RKO (cell line): ENCODE measurements around the gene FBXO36.

Source experiments
- DNase-seq: peaks from one replicate; pipeline ENCODE4 v3.0.0-alpha.2; 2016; ENCODE audit warnings: low spot score

FBXO36 gene

DNA sequence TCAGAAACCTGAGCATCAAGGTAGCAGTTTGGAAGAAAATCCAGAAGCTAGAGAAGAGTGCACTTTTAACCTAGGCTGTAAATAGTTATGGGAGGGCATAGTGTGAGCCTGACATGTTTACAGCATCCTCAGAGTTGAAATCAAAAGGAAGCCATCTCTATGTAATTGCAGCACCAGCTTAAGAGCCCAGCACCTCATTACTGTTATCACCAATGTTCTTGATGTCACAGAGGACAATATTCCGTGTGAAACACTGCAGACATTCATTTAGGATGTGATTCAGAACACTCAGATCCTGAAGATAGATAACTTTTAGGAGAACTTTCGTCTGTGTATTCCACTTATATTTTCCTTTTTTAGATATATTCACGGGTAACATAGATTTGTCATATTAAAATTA is 48.1 kb downstream of the FBXO36 start:
- DNase-seq = no peak

DNA sequence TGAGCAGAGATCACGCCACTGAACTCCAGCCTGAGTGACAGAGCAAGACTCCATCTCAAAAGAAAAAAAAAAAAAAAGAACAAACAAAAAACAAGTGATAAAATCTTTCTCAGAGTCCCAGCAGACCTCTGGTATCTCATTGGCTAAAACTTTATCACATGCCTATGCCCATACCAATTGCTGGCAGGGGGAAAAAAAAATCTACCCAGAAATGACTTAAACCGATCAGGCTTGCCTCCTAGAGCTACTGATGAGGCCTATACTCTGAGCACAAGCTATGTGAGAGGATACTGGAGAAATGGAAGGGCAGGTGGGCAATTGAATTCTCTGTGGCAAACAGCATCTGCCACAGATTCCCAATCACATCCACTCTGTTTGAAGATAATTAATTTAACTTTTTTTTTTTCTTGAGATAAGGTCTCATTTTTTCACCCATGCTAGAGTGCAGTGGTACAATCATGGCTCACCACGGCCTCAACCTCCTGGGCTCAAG is 49.0 kb downstream of the FBXO36 start:
- no peak for DNase-seq

DNA sequence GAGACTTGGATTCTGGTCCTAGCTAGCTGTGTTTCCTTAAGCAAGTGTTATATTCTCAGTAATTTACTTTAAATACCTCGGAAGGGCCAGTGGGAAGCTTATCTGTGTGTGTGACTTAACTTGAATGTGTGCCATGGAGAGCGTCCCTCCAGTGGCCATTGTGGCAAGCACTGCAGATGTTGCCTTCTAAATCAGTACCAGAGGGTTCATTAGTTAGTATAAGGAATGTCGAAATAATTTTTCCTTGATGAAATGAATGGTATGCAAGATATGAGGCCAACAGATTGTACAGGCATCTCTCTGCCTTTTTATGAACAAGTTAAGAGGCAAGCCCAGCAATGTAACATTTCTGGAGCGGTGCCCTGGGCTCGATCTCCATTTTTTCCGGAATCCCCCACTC is 52.0 kb downstream of the FBXO36 start:
- peak; percentile 16 for DNase-seq

DNA sequence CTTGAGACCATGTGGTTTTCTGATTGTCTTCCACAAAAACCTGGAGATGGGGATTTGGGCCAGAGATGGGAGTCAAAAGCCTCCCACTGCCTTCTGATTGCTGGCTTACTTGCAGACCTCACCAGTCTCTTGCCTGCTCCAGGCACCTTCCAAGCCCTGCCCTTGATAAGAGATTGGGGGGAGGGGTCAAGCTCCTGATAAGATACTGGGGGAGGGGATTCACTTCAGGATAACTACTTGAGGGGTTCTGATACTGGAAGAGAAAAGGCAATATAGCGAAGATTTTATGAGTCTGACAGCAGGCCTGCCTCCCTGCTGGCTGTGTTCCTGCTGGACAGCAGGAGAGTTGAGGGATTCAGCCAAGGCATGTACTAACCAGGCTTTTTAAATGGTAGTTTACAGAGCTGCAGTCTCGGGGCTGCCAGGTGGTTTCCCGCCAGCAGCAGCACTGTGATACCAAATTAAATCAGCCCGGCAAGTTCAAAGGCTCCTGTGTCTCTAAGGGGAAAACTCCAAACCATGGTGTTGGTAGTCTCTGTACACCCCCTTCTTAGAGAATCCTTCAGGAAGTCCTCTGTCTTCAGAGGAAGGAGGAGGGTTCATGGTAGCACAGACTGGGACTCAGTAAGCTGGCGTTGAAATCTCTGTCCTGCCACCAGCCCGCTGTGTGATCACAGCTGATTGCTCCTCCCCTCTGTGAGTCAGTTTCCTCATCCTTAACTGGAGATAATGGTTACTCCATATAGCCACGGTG is 58.3 kb downstream of the FBXO36 start:
- peak; percentile 8 for DNase-seq

DNA sequence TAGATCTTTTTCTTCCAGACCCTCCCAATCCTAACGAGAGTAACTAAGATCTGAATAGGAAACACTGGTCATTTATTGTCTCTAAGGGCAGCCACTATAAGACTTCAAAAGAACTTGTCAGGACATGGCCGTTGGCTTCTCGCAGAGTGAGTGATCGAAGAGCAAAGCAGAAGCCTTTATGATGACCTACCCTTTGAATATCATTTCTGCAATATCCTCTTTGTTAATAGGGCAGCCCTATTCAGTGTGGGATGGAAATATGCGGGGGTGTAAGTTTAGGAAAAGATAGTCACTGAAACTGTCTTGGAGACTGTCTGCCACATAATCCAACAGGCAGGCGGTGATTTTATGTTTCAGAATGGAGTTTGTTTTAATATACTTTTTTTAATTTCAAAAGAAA is 70.9 kb downstream of the FBXO36 start:
- DNase-seq = no peak

DNA sequence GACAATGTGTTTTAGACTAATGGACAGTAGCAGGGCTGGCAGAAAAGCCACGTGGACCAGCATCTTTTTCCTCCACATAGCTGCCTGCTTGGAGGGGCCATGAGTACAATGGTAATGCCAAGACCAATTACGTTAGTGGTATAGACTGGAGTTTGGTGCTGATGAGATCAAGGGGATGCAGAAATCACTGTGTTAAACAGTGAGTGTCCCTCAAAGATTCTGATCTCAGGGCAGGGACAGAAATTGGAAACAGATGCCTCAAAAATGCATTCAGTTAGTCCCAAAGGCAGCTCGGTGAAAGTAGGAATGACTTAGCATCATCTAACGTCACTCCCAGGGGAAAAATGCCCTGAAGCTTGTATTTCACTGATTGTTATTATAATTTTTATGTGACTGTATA is 74.0 kb downstream of the FBXO36 start:
- DNase-seq = no peak

DNA sequence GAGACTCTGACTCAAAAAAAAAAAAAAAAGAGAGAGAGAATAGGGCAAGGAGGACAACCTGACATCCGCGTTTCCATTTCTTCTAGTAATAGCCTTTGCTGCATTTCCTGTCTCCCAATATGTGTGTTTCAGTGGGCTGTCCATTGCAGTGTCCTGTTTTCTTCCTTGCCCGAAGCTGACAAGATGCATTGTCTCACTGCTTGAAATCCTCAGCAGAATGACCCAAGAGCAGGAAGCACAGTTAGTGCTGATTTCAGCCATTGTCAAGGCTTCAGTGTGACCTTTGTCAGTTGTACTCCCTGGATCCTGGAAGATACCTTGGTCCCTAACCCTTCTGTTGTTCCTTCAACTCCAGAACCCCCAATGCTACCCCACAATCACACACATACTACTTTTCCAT is 75.3 kb downstream of the FBXO36 start:
- DNase-seq = no peak

DNA sequence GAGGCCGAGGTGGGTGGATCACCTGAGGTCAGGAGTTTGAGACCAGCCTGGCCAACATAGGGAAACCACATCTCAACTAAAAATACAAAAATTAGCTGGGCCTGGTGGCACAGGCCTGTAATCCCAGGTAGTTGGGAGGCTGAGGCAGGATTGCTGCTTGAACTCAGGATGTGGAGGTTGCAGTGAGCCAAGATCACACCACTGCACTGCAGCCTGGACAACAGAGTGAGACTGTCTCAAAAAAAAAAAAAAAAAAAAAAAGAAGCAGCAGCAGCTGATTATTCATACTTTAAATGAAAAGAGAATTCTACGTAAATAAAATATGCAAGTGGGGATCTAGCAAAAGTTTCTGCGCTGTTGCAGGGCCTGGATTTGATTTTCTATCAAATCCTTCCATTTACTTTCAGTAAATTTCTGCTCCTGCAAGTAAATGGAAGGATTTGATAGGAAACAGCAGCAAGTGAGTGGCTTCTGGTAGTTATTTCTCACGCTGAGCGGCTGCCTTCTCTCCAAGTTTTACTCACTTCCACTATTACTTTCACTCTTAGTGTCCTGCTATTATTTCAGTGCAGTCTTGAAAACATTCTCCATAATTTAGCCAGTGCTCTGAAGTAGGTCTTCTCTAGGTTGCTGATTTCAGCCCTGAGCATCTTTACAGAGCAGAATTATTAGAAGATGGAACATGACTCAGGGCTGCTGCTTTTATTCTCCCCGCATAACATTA is 78.0 kb downstream of the FBXO36 start:
- DNase-seq = no peak

DNA sequence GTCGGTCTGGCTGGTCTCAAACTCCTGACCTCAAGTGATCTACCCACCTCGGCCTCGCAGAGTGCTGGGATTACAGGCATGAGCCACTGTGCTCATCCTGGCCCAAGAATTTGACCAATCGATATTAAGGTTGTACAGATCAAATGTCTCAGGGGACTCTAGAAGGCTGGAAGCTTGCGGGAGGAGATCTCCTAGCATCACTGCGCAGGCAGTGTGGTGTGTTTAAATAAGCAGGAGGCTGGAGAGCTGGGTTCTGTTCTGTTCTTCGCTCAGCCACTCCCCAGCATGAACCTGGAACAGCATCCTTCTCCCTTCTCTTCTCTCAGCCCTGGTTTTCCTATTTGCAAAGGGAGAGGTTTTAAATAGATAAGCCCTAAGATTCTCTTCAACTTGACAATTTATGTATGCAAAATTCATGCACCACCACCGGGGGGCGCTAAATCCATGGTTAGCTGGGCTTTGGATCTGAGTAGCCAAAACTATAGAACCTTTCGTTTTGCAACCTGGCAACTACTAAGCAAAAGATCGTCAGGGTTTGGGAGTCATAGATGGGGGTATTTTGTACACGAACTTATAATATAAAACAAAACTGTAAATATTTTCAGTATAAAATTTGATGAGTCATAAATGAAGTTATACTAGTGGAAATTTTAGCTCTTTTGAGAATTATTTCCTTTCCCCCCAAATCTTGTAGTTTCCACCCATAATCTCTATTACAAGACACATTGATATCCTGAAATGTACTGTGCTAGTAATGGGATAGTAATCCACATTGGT is 85.8 kb downstream of the FBXO36 start:
- DNase-seq = peak; percentile 71

DNA sequence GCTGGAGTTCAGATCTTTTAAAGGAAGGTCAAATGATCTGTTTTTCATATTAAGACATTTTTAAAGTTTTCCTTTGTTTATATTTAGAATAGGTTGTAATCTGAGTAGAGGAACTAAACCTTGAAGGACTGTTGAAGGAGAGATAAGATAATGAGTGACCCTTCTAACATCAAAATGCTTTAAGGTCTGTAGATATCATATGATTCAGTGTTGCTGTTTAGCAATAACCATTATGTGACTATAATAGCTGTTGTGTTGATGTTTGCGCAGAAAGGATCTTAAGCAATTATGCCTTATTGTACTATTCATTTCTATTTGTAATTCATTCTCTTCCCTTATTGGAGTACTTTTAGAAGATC is 86.4 kb downstream of the FBXO36 start:
- no peak for DNase-seq

DNA sequence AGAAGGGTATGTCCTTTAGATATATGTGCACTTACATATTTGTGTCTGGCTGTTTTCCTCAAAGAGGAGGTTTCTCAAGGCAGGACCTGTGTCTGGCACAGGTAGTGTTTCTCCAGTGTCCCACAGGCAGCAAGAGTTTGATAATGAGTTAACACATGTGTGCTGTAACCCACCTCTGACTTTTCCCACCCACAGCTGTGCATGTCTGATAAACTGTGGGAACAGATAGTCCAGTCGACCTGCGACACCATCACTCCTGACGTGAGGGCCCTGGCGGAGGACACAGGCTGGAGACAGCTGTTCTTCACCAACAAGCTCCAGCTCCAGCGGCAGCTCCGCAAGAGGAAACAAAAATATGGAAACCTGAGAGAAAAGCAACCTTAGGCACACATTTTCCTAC is 88.2 kb downstream of the FBXO36 start:
- DNase-seq = no peak

DNA sequence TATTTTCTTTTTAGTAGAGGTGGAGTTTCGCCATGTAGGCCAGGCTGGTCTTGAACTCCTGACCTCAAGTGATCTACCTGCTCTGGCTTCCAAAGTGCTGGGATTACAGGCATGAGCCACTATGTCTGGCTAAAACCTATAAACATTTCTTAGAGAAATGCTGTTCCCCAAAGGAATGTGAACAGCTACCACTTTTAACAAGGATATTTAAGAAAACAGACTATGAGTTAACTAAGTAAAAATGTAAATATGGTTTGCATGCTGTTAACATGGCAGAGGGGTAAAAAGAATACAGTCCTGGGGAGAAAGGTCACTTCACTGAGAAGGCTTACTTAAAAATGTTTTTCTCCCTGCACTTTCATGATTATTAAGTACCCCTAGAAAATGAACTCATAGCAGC is 89.3 kb downstream of the FBXO36 start:
- DNase-seq = no peak

DNA sequence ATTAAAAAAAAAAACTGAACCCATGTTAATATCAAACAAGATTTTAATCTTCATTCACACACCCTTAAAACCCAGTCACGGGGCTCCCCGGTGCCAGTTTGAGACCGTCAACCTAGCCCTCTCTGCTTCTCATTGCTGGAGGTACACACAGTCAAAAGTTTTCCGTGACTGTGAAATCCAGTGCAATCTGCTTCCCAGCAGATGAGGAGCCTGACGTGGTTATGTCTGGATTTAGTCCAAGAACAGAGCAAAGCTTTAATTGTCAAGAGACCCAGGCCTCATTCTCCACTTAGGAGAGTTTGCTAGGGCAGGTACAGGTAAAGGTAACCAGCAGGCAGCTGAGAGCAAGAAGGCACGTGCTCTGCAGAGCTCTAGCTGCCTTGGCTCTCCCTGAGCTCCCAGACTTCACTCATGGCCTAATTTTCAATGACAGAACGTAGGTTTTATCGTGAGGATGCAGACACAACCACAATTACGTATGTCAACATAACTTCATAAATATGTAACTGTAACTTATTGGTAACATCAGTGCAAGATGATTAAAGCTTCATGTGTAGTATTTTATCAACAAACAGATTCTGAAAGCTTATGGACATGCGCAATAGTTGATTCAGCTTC is 90.1 kb downstream of the FBXO36 start:
- DNase-seq = no peak

DNA sequence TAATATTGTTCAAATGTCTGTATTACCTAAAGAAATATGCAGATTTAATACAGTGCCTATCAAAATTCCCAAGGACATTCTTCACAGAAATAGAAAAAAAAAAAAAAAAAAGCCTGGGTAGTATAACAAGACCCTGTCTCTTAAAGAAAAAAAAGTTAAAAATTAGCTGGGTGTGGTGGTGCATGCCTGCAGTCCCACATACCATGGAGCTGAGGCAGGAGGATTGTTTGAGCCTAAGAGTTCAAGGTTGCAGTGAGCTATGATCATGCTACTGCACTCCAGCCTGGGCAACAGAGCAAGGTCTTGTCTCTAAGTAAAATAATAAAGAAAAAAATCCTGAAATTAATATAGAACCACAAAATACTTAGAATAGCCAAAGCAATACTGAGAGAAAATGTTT is 94.5 kb downstream of the FBXO36 start:
- DNase-seq = no peak

DNA sequence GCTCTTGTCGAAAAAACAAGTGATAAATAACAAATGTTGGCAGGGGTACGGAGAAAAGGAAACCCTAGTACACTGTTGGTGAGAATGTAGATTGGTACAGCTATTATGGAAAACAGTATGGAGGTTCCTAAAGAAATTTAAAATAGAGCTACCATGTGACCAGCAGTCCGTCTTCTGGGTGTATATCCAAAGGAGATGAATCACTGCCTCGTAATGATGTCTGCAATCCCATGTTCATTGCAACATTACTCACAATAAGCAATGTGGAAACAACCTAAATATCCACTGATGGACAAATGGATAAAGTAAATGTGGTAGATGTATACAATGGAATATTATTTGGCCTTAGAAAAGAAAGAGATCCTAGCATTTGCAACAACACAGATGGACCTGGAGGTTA is 95.8 kb downstream of the FBXO36 start:
- peak; percentile 75 for DNase-seq

DNA sequence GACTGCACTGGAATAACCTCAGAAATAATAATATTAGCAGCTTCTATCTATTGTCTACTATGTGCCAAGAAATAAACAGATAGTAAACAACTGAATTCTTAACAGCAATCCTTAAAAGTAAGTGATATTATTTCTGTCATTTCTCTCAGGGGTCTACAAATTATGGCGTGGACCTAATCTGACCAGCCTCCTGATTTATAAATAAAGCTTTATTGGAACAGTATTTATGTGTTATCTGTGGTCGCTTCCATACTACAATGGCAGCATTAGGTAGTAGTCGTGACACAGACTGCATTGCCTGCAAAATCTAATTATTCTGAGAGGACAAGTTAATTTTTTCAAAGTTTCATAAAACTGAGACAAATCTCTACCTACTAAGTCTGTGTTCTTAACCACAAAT is 97.4 kb downstream of the FBXO36 start:
- no peak for DNase-seq

DNA sequence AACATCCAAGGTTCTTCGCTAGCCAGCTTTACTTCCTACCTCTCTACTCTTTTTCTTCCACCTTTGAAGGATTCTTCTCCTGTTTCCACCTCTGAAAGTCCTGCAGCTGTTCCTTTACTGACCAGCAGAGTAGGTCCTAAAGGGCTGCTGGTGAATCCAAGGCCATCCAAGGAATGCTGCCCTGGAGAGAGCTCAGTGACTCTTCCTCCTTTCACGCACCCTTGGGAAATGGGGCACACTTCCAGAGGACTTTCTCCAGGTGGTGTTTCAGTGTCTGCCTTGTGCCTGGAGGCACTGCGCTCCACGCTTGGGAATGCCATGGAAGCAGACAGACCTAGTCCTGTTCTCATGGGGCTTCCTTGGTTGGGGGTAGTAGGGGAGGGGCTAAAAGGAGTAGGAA is 101.0 kb downstream of the FBXO36 start:
- DNase-seq = no peak

DNA sequence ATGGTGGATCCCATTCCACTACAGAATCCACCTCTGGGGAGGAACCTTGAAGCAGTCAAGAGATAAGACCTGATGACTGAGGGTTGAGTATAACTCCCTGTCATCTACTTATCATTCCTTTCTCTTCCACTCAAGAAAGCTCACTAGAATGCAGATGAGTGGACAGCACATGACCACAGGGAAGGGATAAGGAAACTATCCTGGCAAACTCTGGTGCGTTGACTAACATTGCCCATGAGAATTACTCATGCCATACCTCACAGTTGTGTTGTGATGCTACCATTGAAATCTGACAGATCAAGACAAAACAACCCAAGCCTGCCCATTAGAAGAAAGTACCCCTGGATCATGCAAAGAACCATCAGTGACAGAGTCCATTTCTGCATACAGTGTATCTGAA is 119.9 kb downstream of the FBXO36 start:
- peak; percentile 61 for DNase-seq

DNA sequence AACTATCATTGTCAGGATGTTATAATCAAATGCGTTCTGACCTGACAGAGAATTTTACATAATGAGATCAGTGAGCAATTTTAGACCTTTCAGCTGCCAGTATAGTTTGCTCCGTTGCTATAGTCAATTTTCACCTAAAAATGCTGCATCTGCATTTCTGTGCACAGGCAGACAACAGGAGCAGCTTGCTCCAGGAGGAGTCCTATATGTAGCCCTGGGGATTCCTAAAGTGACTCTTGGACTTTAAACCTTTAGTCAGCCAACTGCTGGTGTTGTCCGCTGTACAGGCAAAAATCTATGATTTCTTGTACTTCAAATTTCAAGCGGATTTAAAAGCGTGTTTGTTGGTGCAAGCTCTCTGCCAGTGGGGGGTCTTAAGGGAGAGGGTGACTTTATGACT is 120.7 kb downstream of the FBXO36 start:
- DNase-seq = no peak

DNA sequence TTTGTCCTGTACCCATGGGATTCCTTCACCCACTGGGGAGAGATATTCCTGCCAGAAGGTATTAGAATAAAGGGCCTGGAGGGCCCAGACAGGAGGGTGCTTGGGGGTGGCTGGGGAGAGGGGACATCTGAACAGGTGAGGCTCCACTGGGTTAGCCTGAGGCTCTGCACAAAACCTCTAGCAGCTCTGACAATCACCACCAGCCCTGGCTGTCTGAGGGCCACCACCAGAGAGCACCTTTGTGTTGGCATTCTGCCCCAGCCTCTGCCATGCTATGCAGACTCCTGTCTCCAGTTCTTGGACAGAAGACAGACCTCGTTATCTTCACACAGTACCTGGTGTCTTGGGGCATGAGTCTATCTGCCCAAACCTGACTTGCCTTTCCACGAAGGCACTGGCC is 121.2 kb downstream of the FBXO36 start:
- DNase-seq = no peak

DNA sequence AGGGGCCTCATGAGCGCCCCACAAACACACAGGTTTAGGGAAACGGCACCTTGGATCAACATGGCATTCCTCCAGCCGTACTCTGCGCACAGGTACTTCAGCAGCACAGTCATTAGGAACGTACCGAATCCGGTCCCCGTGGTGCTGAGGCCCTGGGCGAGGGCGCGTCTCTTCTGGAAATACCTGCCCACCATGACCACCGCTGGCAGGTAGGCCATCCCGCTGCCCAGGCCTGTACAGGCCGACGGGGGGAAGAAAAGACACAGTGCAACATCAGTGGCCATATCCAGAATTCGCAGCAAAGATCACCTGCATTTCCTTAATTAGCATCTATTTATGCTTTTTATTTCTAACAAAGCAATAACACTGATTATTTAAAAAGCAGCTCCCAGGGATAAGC is 124.2 kb downstream of the FBXO36 start:
- no peak for DNase-seq

DNA sequence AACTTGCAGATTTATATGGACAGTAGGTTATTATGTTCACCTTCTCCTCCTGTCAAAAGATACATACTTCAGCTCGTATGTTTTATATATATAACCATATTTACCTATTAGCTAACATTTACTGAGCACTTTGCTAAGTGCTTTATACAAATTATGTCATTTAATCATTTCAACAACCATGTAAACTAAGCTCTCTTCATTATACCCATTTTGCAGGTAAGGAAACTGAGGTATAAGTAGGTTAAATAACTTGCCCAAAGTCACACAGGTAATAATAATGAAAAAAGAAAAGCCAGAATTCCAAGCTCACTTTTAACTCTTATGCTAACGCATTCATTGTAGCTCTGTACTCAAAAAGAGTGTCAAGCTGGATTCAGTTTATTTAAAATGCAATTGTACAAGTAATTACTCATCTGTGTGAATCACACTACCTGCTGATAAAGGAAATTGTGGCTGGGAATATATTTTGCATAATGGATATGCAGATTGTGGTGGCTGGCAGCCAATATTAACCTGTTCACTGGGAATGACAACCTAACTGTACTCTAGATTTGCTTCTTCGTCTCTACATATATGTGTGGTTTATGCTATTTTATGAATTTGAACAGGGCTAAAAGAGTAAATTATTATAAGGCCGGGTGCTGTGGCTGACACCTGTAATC is 125.8 kb downstream of the FBXO36 start:
- DNase-seq = no peak
